ENCODE results near the gene USP48.

The USP48 gene, protein sequence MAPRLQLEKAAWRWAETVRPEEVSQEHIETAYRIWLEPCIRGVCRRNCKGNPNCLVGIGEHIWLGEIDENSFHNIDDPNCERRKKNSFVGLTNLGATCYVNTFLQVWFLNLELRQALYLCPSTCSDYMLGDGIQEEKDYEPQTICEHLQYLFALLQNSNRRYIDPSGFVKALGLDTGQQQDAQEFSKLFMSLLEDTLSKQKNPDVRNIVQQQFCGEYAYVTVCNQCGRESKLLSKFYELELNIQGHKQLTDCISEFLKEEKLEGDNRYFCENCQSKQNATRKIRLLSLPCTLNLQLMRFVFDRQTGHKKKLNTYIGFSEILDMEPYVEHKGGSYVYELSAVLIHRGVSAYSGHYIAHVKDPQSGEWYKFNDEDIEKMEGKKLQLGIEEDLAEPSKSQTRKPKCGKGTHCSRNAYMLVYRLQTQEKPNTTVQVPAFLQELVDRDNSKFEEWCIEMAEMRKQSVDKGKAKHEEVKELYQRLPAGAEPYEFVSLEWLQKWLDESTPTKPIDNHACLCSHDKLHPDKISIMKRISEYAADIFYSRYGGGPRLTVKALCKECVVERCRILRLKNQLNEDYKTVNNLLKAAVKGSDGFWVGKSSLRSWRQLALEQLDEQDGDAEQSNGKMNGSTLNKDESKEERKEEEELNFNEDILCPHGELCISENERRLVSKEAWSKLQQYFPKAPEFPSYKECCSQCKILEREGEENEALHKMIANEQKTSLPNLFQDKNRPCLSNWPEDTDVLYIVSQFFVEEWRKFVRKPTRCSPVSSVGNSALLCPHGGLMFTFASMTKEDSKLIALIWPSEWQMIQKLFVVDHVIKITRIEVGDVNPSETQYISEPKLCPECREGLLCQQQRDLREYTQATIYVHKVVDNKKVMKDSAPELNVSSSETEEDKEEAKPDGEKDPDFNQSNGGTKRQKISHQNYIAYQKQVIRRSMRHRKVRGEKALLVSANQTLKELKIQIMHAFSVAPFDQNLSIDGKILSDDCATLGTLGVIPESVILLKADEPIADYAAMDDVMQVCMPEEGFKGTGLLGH

DNA sequence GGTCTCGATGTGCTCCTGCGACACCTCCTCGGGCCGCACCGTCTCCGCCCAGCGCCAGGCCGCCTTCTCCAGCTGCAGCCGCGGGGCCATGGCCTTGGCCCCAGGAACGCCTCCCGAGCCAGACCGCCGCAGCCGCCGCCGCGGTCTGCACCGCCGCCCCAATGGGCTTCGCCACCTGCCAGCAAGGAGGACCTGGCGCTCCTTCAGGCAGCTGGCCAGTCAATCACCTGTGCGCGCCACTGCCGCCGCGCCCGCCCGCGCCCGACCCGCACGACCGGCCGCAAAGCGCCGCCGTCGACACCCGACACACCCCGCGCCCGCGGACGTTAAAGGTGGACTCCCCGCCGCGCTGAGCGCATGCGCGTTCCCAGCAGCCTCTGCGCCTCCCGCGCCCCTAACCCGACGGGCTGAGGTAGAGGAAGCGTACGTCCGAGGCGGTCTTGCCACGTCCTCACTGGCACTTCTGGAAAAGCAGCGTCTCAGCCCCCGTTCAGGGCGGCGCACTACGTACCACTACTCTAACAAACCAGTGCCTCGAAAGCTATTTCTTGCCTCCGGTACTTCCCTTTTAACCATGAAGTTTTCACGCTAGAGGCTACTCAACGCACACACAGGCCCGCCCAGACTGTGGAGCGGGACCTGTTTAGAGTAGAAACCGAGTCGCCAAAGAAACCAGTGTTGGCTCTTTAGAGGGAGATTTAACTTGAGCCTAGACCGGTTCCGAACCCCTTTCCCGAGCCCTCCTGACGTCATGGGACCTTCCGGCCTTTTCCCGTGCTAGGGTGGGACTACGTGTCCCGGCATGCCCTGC is at the start of gene USP48:
Gene USP48 (minus strand): TSS at position 282 of the 811 bp plus-strand sequence. CDS start 192 bp downstream, at position 90.
- H3K9me3 ChIP-seq (ENCODE audit: insufficient read depth, low read length) = no peaks in the 10 kb centered on the region
- H3K27me3 ChIP-seq (ENCODE audit: low read depth, low read length) = no peaks in the 10 kb centered on the region
- peaks cover 2% of the 10 kb centered on the region for H3K36me3 ChIP-seq (replicated peaks; ENCODE audit: low read depth, low read length)
- peak within 1 kb of the TSS; percentile 91; the same call in 1 of the 2 replicates for H2AFZ ChIP-seq (ENCODE audit: low read depth, low read length)
- H3K4me1 ChIP-seq (ENCODE audit: low read length) = peaks cover 14% of the 10 kb centered on the region
- peaks cover 15% of the 10 kb centered on the region for H4K20me1 ChIP-seq (ENCODE audit: insufficient read depth, low read length)
- TF ChIP-seq CTCF (IDR thresholded peaks at IDR 0.05; ENCODE audit: low read depth, low read length) (no peak), EZH2phosphoT487 (IDR thresholded peaks at IDR 0.05; ENCODE audit: low read depth) (no peak)
- H3K4me2 ChIP-seq (ENCODE audit: low read length) = peak within 1 kb of the TSS; percentile 97
- H3K27ac ChIP-seq (ENCODE audit: low read length) = peak within 1 kb of the TSS; percentile 100
- H3K79me2 ChIP-seq (ENCODE audit: low read length) = peaks cover 49% of the 10 kb centered on the region
- peak within 1 kb of the TSS; percentile 100 for H3K4me3 ChIP-seq (ENCODE audit: low read length)
- H3K9ac ChIP-seq (ENCODE audit: low read length) = peak within 1 kb of the TSS; percentile 100

- H3K4me3 ChIP-seq (ENCODE audit: low read length) = no peak overlapping the region
- H3K4me2 ChIP-seq (ENCODE audit: low read length) = no peak overlapping the region
- no peaks in the 10 kb centered on the region for H3K27me3 ChIP-seq (ENCODE audit: low read depth, low read length)
- no peak overlapping the region for H3K9ac ChIP-seq (ENCODE audit: low read length)
- H3K4me1 ChIP-seq (ENCODE audit: low read length) = no peaks in the 10 kb centered on the region
- peaks cover 18% of the 10 kb centered on the region for H3K36me3 ChIP-seq (replicated peaks; ENCODE audit: low read depth, low read length)
- H2AFZ ChIP-seq (ENCODE audit: low read depth, low read length) = no peak overlapping the region
- H3K79me2 ChIP-seq (ENCODE audit: low read length) = no peaks in the 10 kb centered on the region
- TF ChIP-seq EZH2phosphoT487 (IDR thresholded peaks at IDR 0.05; ENCODE audit: low read depth) = no peak
- no peak for TF ChIP-seq CTCF (IDR thresholded peaks at IDR 0.05; ENCODE audit: low read depth, low read length)
- no peak overlapping the region for H3K27ac ChIP-seq (ENCODE audit: low read length)
- H4K20me1 ChIP-seq (ENCODE audit: insufficient read depth, low read length) = no peaks in the 10 kb centered on the region
- H3K9me3 ChIP-seq (ENCODE audit: insufficient read depth, low read length) = no peaks in the 10 kb centered on the region
Measured at GRCh38 chr1:21831454-21831970, 48.6 kb upstream of the USP48 start.

GRCh38 chr1:21830792-21831453 is 48.0 kb upstream of the USP48 start:
- Histone ChIP-seq H3K4me1 (ENCODE audit: low read length) (no peaks in the 10 kb centered on the region), H3K27me3 (ENCODE audit: low read depth, low read length) (no peaks in the 10 kb centered on the region), H3K4me2 (ENCODE audit: low read length) (no peak overlapping the region), H3K79me2 (ENCODE audit: low read length) (no peaks in the 10 kb centered on the region), H3K27ac (ENCODE audit: low read length) (no peak overlapping the region), H2AFZ (ENCODE audit: low read depth, low read length) (no peak overlapping the region), H4K20me1 (ENCODE audit: insufficient read depth, low read length) (no peaks in the 10 kb centered on the region), H3K9me3 (ENCODE audit: insufficient read depth, low read length) (no peaks in the 10 kb centered on the region), H3K4me3 (ENCODE audit: low read length) (no peak overlapping the region), H3K36me3 (replicated peaks; ENCODE audit: low read depth, low read length) (peaks cover 18% of the 10 kb centered on the region), H3K9ac (ENCODE audit: low read length) (no peak overlapping the region)
- no peak for TF ChIP-seq CTCF (IDR thresholded peaks at IDR 0.05; ENCODE audit: low read depth, low read length)
- TF ChIP-seq EZH2phosphoT487 (IDR thresholded peaks at IDR 0.05; ENCODE audit: low read depth) = no peak
